ENCODE data around the gene GDI1.

DNA sequence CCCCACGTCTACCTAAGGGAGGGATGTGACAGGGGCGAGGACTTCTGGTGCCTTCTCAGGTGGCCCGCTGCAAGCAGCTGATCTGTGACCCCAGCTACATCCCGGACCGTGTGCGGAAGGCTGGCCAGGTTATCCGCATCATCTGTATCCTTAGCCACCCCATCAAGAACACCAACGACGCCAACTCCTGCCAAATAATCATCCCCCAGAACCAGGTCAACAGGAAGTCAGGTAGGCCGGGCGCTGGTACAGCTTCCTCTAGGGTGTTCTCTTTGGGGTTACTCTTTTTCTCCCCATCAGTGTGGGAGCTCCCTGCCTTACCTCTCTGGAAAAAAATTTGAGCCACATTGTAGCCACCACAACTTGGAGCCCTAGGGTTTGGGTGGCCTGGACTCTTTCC, 4.6 kb downstream of the GDI1 start:
- TF ChIP-seq, protein P1, sequence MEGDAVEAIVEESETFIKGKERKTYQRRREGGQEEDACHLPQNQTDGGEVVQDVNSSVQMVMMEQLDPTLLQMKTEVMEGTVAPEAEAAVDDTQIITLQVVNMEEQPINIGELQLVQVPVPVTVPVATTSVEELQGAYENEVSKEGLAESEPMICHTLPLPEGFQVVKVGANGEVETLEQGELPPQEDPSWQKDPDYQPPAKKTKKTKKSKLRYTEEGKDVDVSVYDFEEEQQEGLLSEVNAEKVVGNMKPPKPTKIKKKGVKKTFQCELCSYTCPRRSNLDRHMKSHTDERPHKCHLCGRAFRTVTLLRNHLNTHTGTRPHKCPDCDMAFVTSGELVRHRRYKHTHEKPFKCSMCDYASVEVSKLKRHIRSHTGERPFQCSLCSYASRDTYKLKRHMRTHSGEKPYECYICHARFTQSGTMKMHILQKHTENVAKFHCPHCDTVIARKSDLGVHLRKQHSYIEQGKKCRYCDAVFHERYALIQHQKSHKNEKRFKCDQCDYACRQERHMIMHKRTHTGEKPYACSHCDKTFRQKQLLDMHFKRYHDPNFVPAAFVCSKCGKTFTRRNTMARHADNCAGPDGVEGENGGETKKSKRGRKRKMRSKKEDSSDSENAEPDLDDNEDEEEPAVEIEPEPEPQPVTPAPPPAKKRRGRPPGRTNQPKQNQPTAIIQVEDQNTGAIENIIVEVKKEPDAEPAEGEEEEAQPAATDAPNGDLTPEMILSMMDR (IDR thresholded peaks at IDR 0.05; ENCODE audit: insufficient read depth, low read depth, low read length), result no peak
- TF ChIP-seq EZH2 (IDR thresholded peaks at IDR 0.05; ENCODE audit: insufficient read depth, low read length), result no peak

Measured in astrocyte (in vitro differentiated cells and primary cell).